ENCODE measurements around the gene CSNK1A1L. TPM values are rescaled to one million over a fixed set of nuclear protein-coding genes. Genes with fewer than 3 reads are reported as not detected.

Gene CSNK1A1L
- not detected in 2 replicates for total RNA-seq (2014; rRNA removed; shearing (Covaris generic))

DNA sequence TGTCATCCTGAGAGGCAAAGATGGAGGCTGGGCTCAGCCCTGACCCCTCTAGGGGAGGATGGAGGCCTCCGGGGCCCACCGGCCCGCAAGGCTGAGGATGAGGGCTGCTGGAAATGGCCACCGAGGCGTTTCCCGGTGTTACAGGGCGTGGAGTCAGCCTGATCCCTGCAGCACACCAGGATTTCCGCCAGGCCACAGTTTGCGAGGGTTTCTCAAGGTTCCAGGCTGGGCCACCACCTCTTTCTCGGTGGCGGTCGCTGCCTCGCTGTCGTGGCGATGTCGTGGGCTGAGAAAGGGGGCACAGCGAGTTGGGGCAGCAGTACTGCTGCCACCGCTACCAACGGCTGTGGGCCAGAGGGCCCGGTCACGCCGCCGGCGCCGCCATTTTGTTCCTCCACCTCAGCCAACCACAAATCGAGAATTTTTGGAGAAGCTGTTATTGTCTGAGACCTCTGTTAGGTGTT is at the start of gene CSNK1A1L:
CSNK1A1L (minus strand) TSS at position 414 of the 464 bp plus-strand sequence; CDS start at position 6, 408 bp downstream.
- no peak for DNase-seq (ENCODE audit: low spot score)

DNA sequence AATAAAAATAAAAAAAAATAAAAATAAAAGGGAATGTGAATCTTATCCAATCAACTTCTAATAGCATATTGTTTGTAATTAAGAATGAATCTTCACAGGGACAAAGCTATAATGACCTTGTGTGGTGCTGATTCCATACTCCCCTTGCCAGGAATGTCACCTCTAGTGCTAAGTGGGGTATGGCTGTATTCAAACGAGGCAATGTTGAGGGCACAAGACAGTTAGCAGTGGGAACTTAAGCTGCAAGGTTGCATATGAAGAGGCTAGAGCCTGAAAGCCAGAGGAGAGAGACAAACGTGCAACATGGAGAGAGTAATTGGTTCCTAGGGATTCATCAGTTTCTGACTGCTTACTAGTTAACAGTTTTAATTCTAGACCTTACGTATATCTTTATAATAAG is 43.9 kb upstream of the CSNK1A1L start:
- DNase-seq (ENCODE audit: low spot score): no peak

DNA sequence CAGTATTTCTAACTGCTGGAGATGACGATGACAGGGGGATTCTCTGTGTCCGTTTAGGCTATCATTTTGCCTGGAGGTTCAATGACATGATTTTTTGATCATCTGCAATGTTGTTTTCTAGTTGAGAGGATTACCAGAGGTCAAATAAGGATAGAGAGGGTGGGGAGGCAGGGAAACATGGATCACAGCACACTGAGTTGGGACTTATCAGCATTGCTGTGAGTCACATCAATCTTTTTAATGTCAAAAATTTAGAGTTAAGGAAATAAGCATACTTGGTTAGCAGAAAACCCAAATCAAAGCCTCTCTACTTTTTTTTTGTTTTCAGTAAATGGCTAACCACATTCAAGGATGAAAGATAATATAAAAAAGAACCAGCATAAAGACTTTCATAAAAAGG is 43.0 kb upstream of the CSNK1A1L start:
- DNase-seq (ENCODE audit: low spot score): no peak

DNA sequence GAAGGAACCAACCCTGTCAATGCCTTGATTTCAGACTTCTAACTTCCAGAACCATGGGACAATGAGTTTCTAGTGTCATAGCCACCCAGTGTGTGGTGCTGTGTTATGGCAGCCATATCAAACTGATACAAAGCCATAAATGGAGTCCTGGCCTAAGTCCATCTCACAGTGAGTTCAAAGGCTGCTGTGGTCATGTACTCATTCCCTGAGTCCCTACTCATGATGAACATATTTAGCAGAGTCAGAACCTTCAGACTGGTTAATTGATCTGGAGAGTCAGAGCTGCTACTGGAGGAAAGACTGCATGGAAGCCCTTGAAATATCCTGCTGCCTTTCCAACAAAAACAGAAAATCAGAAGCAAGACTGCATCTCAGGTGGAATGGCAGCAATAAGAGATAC is 39.2 kb upstream of the CSNK1A1L start:
- no peak for DNase-seq (ENCODE audit: low spot score)

- DNase-seq (ENCODE audit: low spot score): no peak
These were observed 38.4 kb upstream of the CSNK1A1L start for GRCh38 chr13:37143911-37144310.

DNA sequence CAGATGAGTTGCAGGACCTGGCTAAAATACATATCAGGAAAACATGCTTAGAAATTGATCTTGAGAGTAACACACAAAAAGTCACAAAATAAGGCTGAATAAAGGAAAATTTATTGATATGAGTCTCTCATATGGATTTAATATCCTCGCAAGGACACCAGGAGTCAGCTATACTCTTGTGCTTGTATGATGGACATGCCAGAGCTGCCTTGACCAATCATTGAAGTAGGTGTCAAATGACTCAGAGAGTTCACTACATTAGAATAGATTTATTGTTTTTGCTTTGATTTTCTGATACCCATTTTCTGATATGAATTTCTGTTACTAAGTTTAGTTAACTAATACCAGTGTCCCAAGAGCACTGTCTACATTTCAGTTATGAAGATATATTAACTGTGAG is 37.4 kb upstream of the CSNK1A1L start:
- no peak for DNase-seq (ENCODE audit: low spot score)

GRCh38 chr13:37141011-37141410 is 35.5 kb upstream of the CSNK1A1L start:
- DNase-seq (ENCODE audit: low spot score): no peak

GRCh38 chr13:37139356-37139755 is 33.9 kb upstream of the CSNK1A1L start:
- DNase-seq (ENCODE audit: low spot score): no peak

- DNase-seq (ENCODE audit: low spot score): no peak
These were observed 33.5 kb upstream of the CSNK1A1L start for GRCh38 chr13:37138926-37139325.

DNA sequence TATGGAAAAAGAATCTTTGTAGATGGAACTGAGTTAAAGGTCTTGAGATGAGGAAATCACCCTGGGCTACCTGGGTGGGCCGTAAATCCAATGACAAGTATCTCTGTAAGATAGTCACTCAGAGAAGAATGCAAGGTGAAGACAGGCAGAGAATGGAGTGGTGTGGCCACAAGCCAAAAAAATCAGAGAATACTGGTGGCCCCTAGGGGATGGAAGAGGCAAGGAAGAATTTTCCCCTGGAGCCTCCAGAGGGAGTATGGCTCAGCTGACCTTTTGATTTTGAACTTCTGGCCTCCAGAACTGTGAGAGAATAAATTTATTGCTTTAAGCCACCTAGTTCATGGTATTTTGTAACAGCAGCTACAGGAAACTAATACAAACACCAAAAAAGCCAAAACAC is 32.7 kb upstream of the CSNK1A1L start:
- DNase-seq (ENCODE audit: low spot score): peak; percentile 22

DNA sequence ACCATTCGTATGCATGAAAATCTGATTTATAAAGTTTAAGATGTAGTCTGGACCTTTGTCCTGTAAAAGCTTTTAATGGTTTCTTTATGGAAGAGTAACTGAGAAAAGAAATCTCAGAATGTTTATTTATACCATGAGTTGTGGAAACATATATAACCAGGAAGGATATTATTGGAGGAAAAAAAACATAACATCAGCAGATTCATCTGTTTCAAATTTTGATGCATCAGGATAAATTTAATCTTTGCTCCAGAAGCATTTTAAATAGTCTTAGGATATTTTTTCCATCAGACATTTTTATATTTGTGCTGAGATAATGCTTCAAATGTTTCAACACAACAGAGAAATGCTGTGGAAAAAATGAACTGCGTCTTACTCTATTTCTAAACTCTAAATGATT is 31.2 kb upstream of the CSNK1A1L start:
- no peak for DNase-seq (ENCODE audit: low spot score)

GRCh38 chr13:37136187-37136586 is 30.7 kb upstream of the CSNK1A1L start:
- DNase-seq (ENCODE audit: low spot score): no peak

GRCh38 chr13:37134411-37135041 is 29.1 kb upstream of the CSNK1A1L start:
- peak; percentile 72 for DNase-seq (ENCODE audit: low spot score)

DNA sequence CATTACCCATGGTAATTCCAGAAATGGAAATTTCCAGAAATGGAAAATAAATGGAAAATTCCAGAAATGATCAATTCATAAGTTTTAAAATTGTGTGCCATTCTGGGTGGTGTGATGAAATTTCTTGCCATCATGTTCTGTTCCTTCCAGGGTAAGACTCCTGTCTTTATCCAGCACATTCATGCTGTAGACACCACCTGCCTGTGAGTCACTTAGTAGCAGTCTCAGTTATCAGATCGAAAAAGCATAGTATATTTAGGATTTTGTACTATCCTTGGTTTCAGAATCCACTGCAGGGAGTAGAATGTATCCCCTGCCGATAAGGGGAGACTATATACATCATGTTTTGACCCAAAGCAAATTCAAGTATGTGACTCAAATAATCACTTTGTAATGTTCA is 26.7 kb upstream of the CSNK1A1L start:
- DNase-seq (ENCODE audit: low spot score): no peak

- no peak for DNase-seq (ENCODE audit: low spot score)
These were observed 25.6 kb upstream of the CSNK1A1L start for GRCh38 chr13:37131092-37131491.

- no peak for DNase-seq (ENCODE audit: low spot score)
These were observed 24.4 kb upstream of the CSNK1A1L start for GRCh38 chr13:37129866-37130265.

GRCh38 chr13:37127691-37128241 is 22.3 kb upstream of the CSNK1A1L start:
- DNase-seq (ENCODE audit: low spot score): peak; percentile 65

- no peak for DNase-seq (ENCODE audit: low spot score)
These were observed 17.9 kb upstream of the CSNK1A1L start for GRCh38 chr13:37123337-37123736.

DNA sequence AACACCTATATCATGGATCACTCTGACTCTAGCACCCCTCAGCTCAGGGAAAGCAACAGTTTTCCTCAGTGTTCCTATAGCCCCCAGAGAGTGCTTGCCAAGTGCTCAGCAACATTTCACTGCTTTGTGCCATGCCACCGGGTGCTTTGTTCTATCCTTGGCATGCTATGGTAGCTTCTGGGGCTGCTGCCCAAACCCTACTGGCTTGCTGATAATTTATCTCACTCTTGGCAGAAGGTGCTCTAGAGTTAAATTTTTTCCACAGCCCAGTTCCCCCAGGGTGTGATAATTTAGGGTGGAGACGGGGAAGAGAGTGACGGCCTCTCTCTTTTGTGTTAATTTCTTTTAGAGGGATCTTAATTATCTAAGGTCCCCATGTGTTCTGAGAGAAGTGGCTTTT is 12.6 kb upstream of the CSNK1A1L start:
- no peak for DNase-seq (ENCODE audit: low spot score)

DNA sequence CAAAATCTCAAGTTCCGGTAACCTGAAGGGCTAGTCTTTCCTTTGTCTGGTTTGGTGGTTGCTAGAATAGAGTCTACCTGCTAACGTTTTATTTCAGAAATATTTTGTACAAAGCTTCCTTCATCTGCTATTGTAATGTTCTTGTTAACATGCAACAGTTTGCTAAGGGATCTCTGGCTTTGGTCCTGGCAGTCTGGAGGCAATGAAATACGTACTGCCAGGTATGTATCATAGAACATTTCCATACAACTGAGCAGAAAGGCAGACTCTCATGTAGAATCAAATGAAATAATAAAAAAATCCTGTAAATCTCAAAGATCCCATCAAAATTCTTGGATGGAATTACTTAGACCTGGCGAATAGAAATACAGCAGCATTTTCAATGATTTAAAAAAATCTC is 8.8 kb upstream of the CSNK1A1L start:
- no peak for DNase-seq (ENCODE audit: low spot score)

GRCh38 chr13:37113534-37113933 is 8.1 kb upstream of the CSNK1A1L start:
- no peak for DNase-seq (ENCODE audit: low spot score)

- peak; percentile 10 for DNase-seq (ENCODE audit: low spot score)
These were observed 3.7 kb upstream of the CSNK1A1L start for GRCh38 chr13:37109051-37109678.

GRCh38 chr13:37107868-37108267 is 2.4 kb upstream of the CSNK1A1L start:
- no peak for DNase-seq (ENCODE audit: low spot score)

Measured in H4 (cell line).